Body of pancreas (tissue), 4 donors: ENCODE measurements around the gene LHFPL6. TPM values are rescaled to one million over a fixed set of nuclear protein-coding genes. Genes with fewer than 3 reads are reported as not detected.

Experiments
- ATAC-seq: fragments of 150-250 bp; one replicate; pipeline ENCODE4 v1.9.1; 2016
- DNase-seq, 4 donors: peaks; one replicate each; pipeline ENCODE4 v3.0.0-alpha.2; 2019
- H3K27ac ChIP-seq, 4 donors: fragments of 200-600 bp; sonication (generic); 1 replicate in 3 of 4; 2 replicates in 1 of 4; pipeline versions ENCODE4 v1.5.1 to v1.6.1; 2016 to 2019; ENCODE audit warnings: mild to moderate bottlenecking in 1 of 4, mixed read lengths in 1 of 4, moderate library complexity in 1 of 4
- H3K27me3 ChIP-seq, 2 donors: fragments of 200-600 bp; sonication (generic); one replicate each; pipeline ENCODE4 v1.6.0; 2016; ENCODE audit warnings: mild to moderate bottlenecking in 1 of 2
- H3K36me3 ChIP-seq, 2 donors: fragments of 200-600 bp; sonication (generic); replicated peaks in 1 of 2; 2 replicates each; pipeline ENCODE4 v1.5.1; 2016; ENCODE audit warnings: low read depth in 2 of 2; ENCODE audit not compliant: insufficient read depth in 1 of 2
- H3K4me1 ChIP-seq: fragments of 200-600 bp; sonication (generic); one replicate; pipeline ENCODE4 v1.6.0; 2016
- H3K4me3 ChIP-seq, 2 donors: fragments of 200-600 bp; sonication (generic); 1 replicate in 1 of 2; 2 replicates in 1 of 2; pipeline ENCODE4 v1.5.1; 2016 to 2019
- H3K9me3 ChIP-seq, 3 donors: fragments of 200-600 bp; sonication (generic); 1 replicate in 2 of 3; 2 replicates in 1 of 3; pipeline ENCODE4 v1.5.1; 2016
- CTCF ChIP-seq, 7 experiments: fragments of 450-650 bp in 4 of 7; fragments of 200-600 bp in 3 of 7; sonication (generic) in 3 of 7; IDR thresholded peaks; one replicate each; pipeline ENCODE4 v1.5.1; 2016 to 2019; ENCODE audit warnings: antibody characterized with exemption in 7 of 7
- POLR2A ChIP-seq, 3 donors: fragments of 450-650 bp; IDR thresholded peaks; one replicate each; pipeline ENCODE4 v1.6.1; 2016; ENCODE audit warnings: antibody characterized with exemption in 3 of 3, mild to moderate bottlenecking in 2 of 3
- WGBS, 2 donors: methylation state at CpG; one replicate each; pipeline ENCODE4 v1.1.5; 2017; 5-methylcytosine and 5-hydroxymethylcytosine counted together
- intact Hi-C: fragments of 100-400 bp; cut with DNase I; formaldehyde crosslinking; loops from one replicate; pipeline ENCODE4 v1.15.1; 2023
- total RNA-seq, 2 donors: library from RNA; depleted of rRNA; stranded (reverse); fragments of >200 nt; gene quantifications; one replicate each; pipeline ENCODE4 v1.1.0, GENCODE V29; 2016

The LHFPL6 gene
- total RNA-seq, 2 donors from 2014 or later: 18.4 to 30.7 TPM

DNA sequence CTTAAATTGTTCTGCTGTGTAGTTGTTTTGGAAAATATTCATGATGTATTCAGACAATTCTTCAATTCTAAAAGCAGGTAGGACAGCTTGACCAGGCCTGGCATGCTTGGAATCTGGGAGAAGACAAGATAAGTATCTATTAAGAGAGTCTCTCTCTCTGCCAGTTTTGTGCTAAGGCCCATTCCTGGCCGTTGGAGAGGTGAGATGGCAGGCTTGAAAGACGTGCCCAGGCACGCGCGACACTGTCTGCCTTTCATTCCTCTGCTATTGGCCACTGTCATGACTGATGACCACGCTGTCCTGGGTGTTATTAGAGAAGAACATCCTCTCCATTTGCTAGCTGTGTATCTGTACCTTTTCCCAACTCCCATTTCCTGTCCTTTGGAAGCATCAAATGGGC lies 90.3 kb downstream of the LHFPL6 start:
- DNase-seq: no peak
- intact Hi-C loops: no loop called here

GRCh38 chr13:39510316-39510695 lies 92.7 kb downstream of the LHFPL6 start:
- DNase-seq (no peak), ATAC-seq (no peak)
- Histone ChIP-seq H3K36me3 (no peaks in the 10 kb centered on the region), H3K4me3 (no peak overlapping the region), H3K4me1 (no peaks in the 10 kb centered on the region), H3K9me3 (no peaks in the 10 kb centered on the region), H3K27ac (no peak overlapping the region), H3K27me3 (no peaks in the 10 kb centered on the region)
- TF ChIP-seq POLR2A (IDR thresholded peaks at IDR 0.05) (no peak), CTCF (IDR thresholded peaks at IDR 0.05) (no peak)
- intact Hi-C loops: no loop called here
- WGBS, 2 donors: 45 to 55% methylated on average over 1 of the region's 1 CpG

More for the DNA sequence above, 90.3 kb downstream of the LHFPL6 start:
- H3K27me3 ChIP-seq: no peaks in the 10 kb centered on the region
- no peaks in the 10 kb centered on the region for H3K9me3 ChIP-seq
- no peak overlapping the region for H3K4me3 ChIP-seq
- ATAC-seq: no peak
- WGBS, 2 donors: 74 to 79% methylated on average over 6 of the region's 6 CpGs
- no peaks in the 10 kb centered on the region for H3K4me1 ChIP-seq
- H3K36me3 ChIP-seq: no peaks in the 10 kb centered on the region
- no peak overlapping the region for H3K27ac ChIP-seq
- TF ChIP-seq CTCF (IDR thresholded peaks at IDR 0.05): no peak

DNA sequence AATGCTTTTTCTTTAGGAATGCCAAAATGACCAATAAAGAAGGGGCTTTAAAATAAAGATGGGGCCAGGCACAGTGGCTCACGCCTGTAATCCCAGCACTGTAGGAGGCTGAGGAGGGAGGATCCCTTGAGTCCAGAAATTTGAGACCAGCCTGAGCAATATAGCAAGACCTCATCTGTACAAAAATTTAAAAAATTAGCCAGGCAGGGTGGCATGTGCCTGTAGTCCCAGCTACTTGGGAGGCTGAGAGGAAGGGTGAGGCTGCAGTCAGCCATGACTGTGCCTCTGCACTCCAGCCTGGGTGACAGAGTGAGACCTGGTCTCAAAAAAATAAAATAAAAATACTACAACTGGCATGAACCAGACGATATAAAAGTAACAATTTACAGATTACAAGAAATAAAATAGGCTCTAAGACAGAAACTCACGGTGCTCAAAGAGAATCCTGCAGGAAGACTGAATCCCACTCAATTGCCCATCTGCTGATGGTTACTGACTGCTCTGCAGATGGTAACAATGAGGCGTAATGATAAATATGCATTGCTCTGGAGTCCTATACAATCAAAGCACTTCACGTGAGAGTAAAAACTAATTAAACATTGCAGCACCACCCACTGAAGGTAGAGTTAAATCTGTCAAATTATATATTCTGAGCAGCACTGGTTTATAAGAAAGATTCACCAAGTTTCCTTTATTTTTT lies 93.2 kb downstream of the LHFPL6 start:
- H3K27ac ChIP-seq: no peak overlapping the region
- no peaks in the 10 kb centered on the region for H3K36me3 ChIP-seq
- H3K9me3 ChIP-seq: no peaks in the 10 kb centered on the region
- no peaks in the 10 kb centered on the region for H3K27me3 ChIP-seq
- ATAC-seq (no peak), DNase-seq (no peak)
- TF ChIP-seq POLR2A (IDR thresholded peaks at IDR 0.05) (no peak), CTCF (IDR thresholded peaks at IDR 0.05) (no peak)
- WGBS, 2 donors: 35 to 48% methylated on average over 5 of the region's 5 CpGs
- no peak overlapping the region for H3K4me3 ChIP-seq
- intact Hi-C loops: no loop called here
- no peaks in the 10 kb centered on the region for H3K4me1 ChIP-seq

- Histone ChIP-seq H3K36me3 (no peaks in the 10 kb centered on the region), H3K4me3 (no peak overlapping the region), H3K4me1 (no peaks in the 10 kb centered on the region), H3K9me3 (no peaks in the 10 kb centered on the region), H3K27me3 (no peaks in the 10 kb centered on the region), H3K27ac (no peak overlapping the region)
- intact Hi-C loops: no loop called here
- DNase-seq (no peak), ATAC-seq (no peak)
- 53 to 58% methylated on average over 7 of the region's 7 CpGs for WGBS, 2 donors
- no peak for TF ChIP-seq POLR2A (IDR thresholded peaks at IDR 0.05)
- TF ChIP-seq CTCF (IDR thresholded peaks at IDR 0.05): no peak
These were observed 96.2 kb downstream of the LHFPL6 start for GRCh38 chr13:39506559-39507390.
